Activated CD8-positive, alpha-beta T cell treated with anti-CD3 and anti-CD28 coated beads for 36 hours (primary cell): ENCODE data around the gene STAG1. TPM values are rescaled to one million over a fixed set of nuclear protein-coding genes. Genes with fewer than 3 reads are reported as not detected.
"Not testable (repeated sequence)": the region's sequence is repeated elsewhere in the genome, so short reads cannot be mapped to it uniquely, and the experiment has no call there.

ENCODE experiments used
- ATAC-seq: fragments of 200-7000 bp; cut with Tn5 transposase; one replicate; pipeline ENCODE4 v1.10.0; 2021; ENCODE audit warnings: mild to moderate bottlenecking, moderate library complexity
- CTCF ChIA-PET: fragments of 350-600 bp; sonication (Branson Sonifier 250); formaldehyde crosslinking; loops from one replicate; lab custom pipeline; 2021; ENCODE audit warnings: antibody characterized with exemption; lab: Charles Lee
- POLR2A ChIA-PET: fragments of 350-600 bp; sonication (Branson Sonifier 250); formaldehyde crosslinking; loops from one replicate; lab custom pipeline; 2021; ENCODE audit warnings: antibody characterized with exemption; lab: Charles Lee
- DNase-seq: peaks from one replicate; pipeline ENCODE4 v3.0.0-alpha.2; 2020
- H3K27ac Mint-ChIP-seq: one replicate; pipeline ENCODE4 v1.8.0; 2021; ENCODE audit warnings: mild to moderate bottlenecking, mixed read lengths
- H3K27me3 Mint-ChIP-seq: one replicate; pipeline ENCODE4 v1.8.0; 2021; ENCODE audit warnings: mixed read lengths
- H3K36me3 Mint-ChIP-seq: one replicate; pipeline ENCODE4 v1.8.0; 2021; ENCODE audit warnings: low read depth, mixed read lengths
- H3K4me1 Mint-ChIP-seq: one replicate; pipeline ENCODE4 v1.8.0; 2021; ENCODE audit warnings: low read depth, mixed read lengths
- H3K4me3 Mint-ChIP-seq: one replicate; pipeline ENCODE4 v1.8.0; 2021; ENCODE audit warnings: mild to moderate bottlenecking, moderate library complexity, mixed read lengths
- H3K9me3 Mint-ChIP-seq: one replicate; pipeline ENCODE4 v1.8.0; 2021; ENCODE audit warnings: mixed read lengths
- CTCF ChIP-seq: fragments of 200-600 bp; IDR thresholded peaks from one replicate; pipeline ENCODE4 v1.8.0; 2022; ENCODE audit warnings: antibody characterized with exemption, mild to moderate bottlenecking
- intact Hi-C: fragments of 100-400 bp; cut with micrococcal nuclease; formaldehyde crosslinking; loops from one replicate; pipeline ENCODE4 v1.10.0; 2022
- total RNA-seq, 2 experiments: library from RNA; stranded (reverse); gene quantifications; one replicate each; pipeline ENCODE4 v1.2.3, GENCODE V29; 2021

STAG1 gene
- total RNA-seq, 2 experiments from 2014 or later, result 32.5 to 32.8 TPM

GRCh38 chr3:136720091-136720490 lies 32.1 kb downstream of the STAG1 start:
- peaks cover 27% of the 10 kb centered on the region for H3K4me1 Mint-ChIP-seq
- ATAC-seq (no peak), DNase-seq (no peak)
- no peak overlapping the region for H3K4me3 Mint-ChIP-seq
- no peak for TF ChIP-seq CTCF
- intact Hi-C loops, result no loop called here
- CTCF ChIA-PET, result interaction anchor here (1.0 kb wide), 1 partner anchor 13 kb away, joined by 3 read pairs; no protein-coding TSS in a partner anchor
- H3K9me3 Mint-ChIP-seq, result no peaks in the 10 kb centered on the region
- H3K27ac Mint-ChIP-seq, result no peak overlapping the region
- POLR2A ChIA-PET, result no interaction called here
- peaks cover 32% of the 10 kb centered on the region for H3K36me3 Mint-ChIP-seq
- no peaks in the 10 kb centered on the region for H3K27me3 Mint-ChIP-seq

GRCh38 chr3:136716629-136717028 lies 35.5 kb downstream of the STAG1 start:
- ATAC-seq (peak; percentile 10), DNase-seq (no peak)
- H3K36me3 Mint-ChIP-seq, result peaks cover 34% of the 10 kb centered on the region
- peaks cover 28% of the 10 kb centered on the region for H3K4me1 Mint-ChIP-seq
- intact Hi-C loops, result no loop called here
- ChIA-PET POLR2A (interaction anchor here (0.6 kb wide), 1 partner anchor 520 kb away, joined by 3 read pairs; the partner anchor contains the start of gene MSL2), CTCF (interaction anchor here (0.9 kb wide), 1 partner anchor 45 kb away, joined by 3 read pairs; no protein-coding TSS in a partner anchor)
- TF ChIP-seq CTCF, result no peak
- no peak overlapping the region for H3K4me3 Mint-ChIP-seq
- peak overlapping the region; percentile 42 for H3K27ac Mint-ChIP-seq
- no peaks in the 10 kb centered on the region for H3K9me3 Mint-ChIP-seq
- H3K27me3 Mint-ChIP-seq, result no peaks in the 10 kb centered on the region

GRCh38 chr3:136714020-136714419 lies 38.2 kb downstream of the STAG1 start:
- ATAC-seq, result no peak
- Mint-ChIP-seq H3K4me3 (no peak overlapping the region), H3K9me3 (peaks cover 1% of the 10 kb centered on the region), H3K4me1 (peaks cover 22% of the 10 kb centered on the region), H3K27me3 (no peaks in the 10 kb centered on the region), H3K27ac (no peak overlapping the region), H3K36me3 (peaks cover 18% of the 10 kb centered on the region)
- CTCF ChIA-PET, result no interaction called here
- intact Hi-C loops, result no loop called here
- no peak for TF ChIP-seq CTCF
- POLR2A ChIA-PET, result no interaction called here
- DNase-seq, result no peak

- ChIA-PET POLR2A (no interaction called here), CTCF (no interaction called here)
- Mint-ChIP-seq H3K36me3 (peaks cover 14% of the 10 kb centered on the region), H3K27me3 (no peaks in the 10 kb centered on the region), H3K4me3 (no peak overlapping the region), H3K4me1 (peaks cover 18% of the 10 kb centered on the region), H3K9me3 (peaks cover 1% of the 10 kb centered on the region), H3K27ac (no peak overlapping the region)
- intact Hi-C loops, result no loop called here
- ATAC-seq, result no peak
- DNase-seq, result no peak
- TF ChIP-seq CTCF, result no peak
Measured at GRCh38 chr3:136712941-136713340, 39.2 kb downstream of the STAG1 start.

- ATAC-seq, H3K27ac Mint-ChIP-seq, H3K27me3 Mint-ChIP-seq, POLR2A ChIA-PET, intact Hi-C loops, H3K4me3 Mint-ChIP-seq, CTCF ChIA-PET, H3K9me3 Mint-ChIP-seq, DNase-seq: not testable (repeated sequence)
- Mint-ChIP-seq H3K36me3 (peaks cover 23% of the 10 kb centered on the region), H3K4me1 (peaks cover 15% of the 10 kb centered on the region)
Measured at GRCh38 chr3:136711888-136712287, 40.3 kb downstream of the STAG1 start.

GRCh38 chr3:136711277-136711676 lies 40.9 kb downstream of the STAG1 start:
- Mint-ChIP-seq H3K27me3 (no peaks in the 10 kb centered on the region), H3K4me3 (no peak overlapping the region), H3K9me3 (peaks cover 1% of the 10 kb centered on the region), H3K4me1 (peaks cover 10% of the 10 kb centered on the region), H3K36me3 (peaks cover 25% of the 10 kb centered on the region), H3K27ac (no peak overlapping the region)
- intact Hi-C loops, result no loop called here
- ATAC-seq (no peak), DNase-seq (no peak)
- ChIA-PET CTCF (no interaction called here), POLR2A (no interaction called here)
- no peak for TF ChIP-seq CTCF

GRCh38 chr3:136709775-136710174 lies 42.4 kb downstream of the STAG1 start:
- CTCF ChIA-PET, result interaction anchor here (1.1 kb wide), 1 partner anchor 42 kb away, joined by 4 read pairs; the partner anchor contains the start of gene STAG1
- H3K27me3 Mint-ChIP-seq, ATAC-seq, DNase-seq, H3K9me3 Mint-ChIP-seq, H3K27ac Mint-ChIP-seq, H3K4me3 Mint-ChIP-seq, POLR2A ChIA-PET, intact Hi-C loops: not testable (repeated sequence)
- Mint-ChIP-seq H3K36me3 (peaks cover 27% of the 10 kb centered on the region), H3K4me1 (peaks cover 20% of the 10 kb centered on the region)
